OCI-LY3 (cell line): Measurements from ENCODE around the gene FGF19.

Source experiments
- H2AFZ ChIP-seq: fragments of 200-600, 300-600 bp; shearing (Covaris generic); 2 replicates; pipeline ENCODE4 v1.6.0; 2014; ENCODE audit warnings: antibody characterized with exemption, low read depth, low read length
- H3K27ac ChIP-seq: fragments of 200-600, 300-600 bp; sonication (generic); 2 replicates; pipeline ENCODE4 v1.5.1; 2014; ENCODE audit warnings: mild to moderate bottlenecking, low read length, moderate library complexity, mixed read lengths
- H3K27me3 ChIP-seq: fragments of 200-600, 300-600 bp; sonication (generic); 2 replicates; pipeline ENCODE4 v1.6.1; 2014; ENCODE audit warnings: low read depth, low read length, mixed read lengths
- H3K36me3 ChIP-seq: fragments of 200-600, 300-600 bp; sonication (generic); replicated peaks from 2 replicates; pipeline ENCODE3; 2014; ENCODE audit warnings: low read depth, low read length, mixed read lengths
- H3K4me1 ChIP-seq: fragments of 300-600, 200-600 bp; sonication (generic); 2 replicates; pipeline ENCODE4 v1.6.1; 2014; ENCODE audit warnings: low read length, mixed read lengths
- H3K4me2 ChIP-seq: fragments of 200-600, 300-600 bp; sonication (generic); 2 replicates; pipeline ENCODE4 v1.6.1; 2014; ENCODE audit warnings: low read length, mixed read lengths
- H3K4me3 ChIP-seq: fragments of 300-600, 200-600 bp; sonication (generic); 2 replicates; pipeline ENCODE4 v1.5.1; 2014; ENCODE audit warnings: antibody characterized with exemption, mild to moderate bottlenecking, low read length, moderate library complexity
- H3K79me2 ChIP-seq: fragments of 300-600, 200-600 bp; shearing (Covaris generic); 2 replicates; pipeline ENCODE4 v1.6.1; 2014; ENCODE audit warnings: mild to moderate bottlenecking, low read length, mixed read lengths
- H3K9ac ChIP-seq: fragments of 300-600, 200-600 bp; shearing (Covaris generic); 2 replicates; pipeline ENCODE4 v1.6.0; 2014; ENCODE audit warnings: mild to moderate bottlenecking, low read length, moderate library complexity
- H3K9me3 ChIP-seq: fragments of 200-600, 300-600 bp; shearing (Covaris generic); 2 replicates; pipeline ENCODE4 v1.6.1; 2014; ENCODE audit warnings: low read length, mixed read lengths; ENCODE audit not compliant: insufficient read depth
- H4K20me1 ChIP-seq: fragments of 200-600, 300-600 bp; sonication (generic); 2 replicates; pipeline ENCODE4 v1.6.1; 2016; ENCODE audit warnings: low read length, mixed read lengths; ENCODE audit not compliant: insufficient read depth
- CTCF ChIP-seq: fragments of 200-600, 300-600 bp; sonication (generic); IDR thresholded peaks from 2 replicates; pipeline ENCODE4 v1.5.1; 2014; ENCODE audit warnings: antibody characterized with exemption, low read length, low read depth
- EZH2phosphoT487 ChIP-seq: fragments of 200-600 bp; shearing (Covaris generic); IDR thresholded peaks from 2 replicates; pipeline ENCODE4 v1.6.1; 2018; ENCODE audit warnings: antibody characterized with exemption, mixed run types, low read depth

The FGF19 gene

GRCh38 chr11:69715446-69715845 is 11.6 kb upstream of the FGF19 start:
- Histone ChIP-seq H3K4me1 (no peaks in the 10 kb centered on the region), H3K9ac (no peak overlapping the region), H3K79me2 (no peaks in the 10 kb centered on the region), H3K36me3 (no peaks in the 10 kb centered on the region), H3K4me3 (no peak overlapping the region), H3K4me2 (no peak overlapping the region), H2AFZ (no peak overlapping the region), H3K27ac (no peak overlapping the region), H3K27me3 (peaks cover 39% of the 10 kb centered on the region), H4K20me1 (no peaks in the 10 kb centered on the region), H3K9me3 (no peaks in the 10 kb centered on the region)
- TF ChIP-seq CTCF: no peak
- TF ChIP-seq EZH2phosphoT487: no peak

GRCh38 chr11:69711822-69712801 is 8.3 kb upstream of the FGF19 start:
- Histone ChIP-seq H3K27ac (no peak overlapping the region), H3K9ac (no peak overlapping the region), H3K27me3 (peaks cover 14% of the 10 kb centered on the region), H2AFZ (no peak overlapping the region), H3K4me2 (no peak overlapping the region), H4K20me1 (no peaks in the 10 kb centered on the region), H3K4me3 (no peak overlapping the region), H3K4me1 (peaks cover 4% of the 10 kb centered on the region; the same call in 1 of the 2 replicates), H3K79me2 (no peaks in the 10 kb centered on the region), H3K36me3 (no peaks in the 10 kb centered on the region), H3K9me3 (no peaks in the 10 kb centered on the region)
- TF ChIP-seq CTCF (no peak), EZH2phosphoT487 (no peak)

- Histone ChIP-seq H3K79me2 (no peaks in the 10 kb centered on the region), H3K27me3 (0 out of 2 replicates have a peak, but pooled peaks cover 4% of the 10 kb centered on the region), H3K4me2 (no peak overlapping the region), H3K9me3 (no peaks in the 10 kb centered on the region), H3K4me3 (no peak overlapping the region), H4K20me1 (no peaks in the 10 kb centered on the region), H3K27ac (no peak overlapping the region), H3K4me1 (peaks cover 7% of the 10 kb centered on the region; the same call in 1 of the 2 replicates), H3K9ac (no peak overlapping the region), H2AFZ (no peak overlapping the region), H3K36me3 (no peaks in the 10 kb centered on the region)
- TF ChIP-seq CTCF: no peak
- no peak for TF ChIP-seq EZH2phosphoT487
These were observed 5.0 kb upstream of the FGF19 start for GRCh38 chr11:69708736-69709401.

GRCh38 chr11:69707176-69707575 is 3.4 kb upstream of the FGF19 start:
- H3K4me3 ChIP-seq: peak overlapping the region; percentile 72
- peak overlapping the region; percentile 47; the same call in 1 of the 2 replicates for H3K9ac ChIP-seq
- H4K20me1 ChIP-seq: no peaks in the 10 kb centered on the region
- H3K27ac ChIP-seq: no peak overlapping the region
- TF ChIP-seq CTCF (no peak), EZH2phosphoT487 (no peak)
- no peaks in the 10 kb centered on the region for H3K36me3 ChIP-seq
- H3K79me2 ChIP-seq: no peaks in the 10 kb centered on the region
- H3K9me3 ChIP-seq: no peaks in the 10 kb centered on the region
- peak overlapping the region; percentile 81 for H2AFZ ChIP-seq
- H3K27me3 ChIP-seq: 0 out of 2 replicates have a peak, but pooled peaks cover 4% of the 10 kb centered on the region
- H3K4me1 ChIP-seq: peaks cover 7% of the 10 kb centered on the region; the same call in 1 of the 2 replicates
- H3K4me2 ChIP-seq: peak overlapping the region; percentile 78
